Breast epithelium (tissue), 4 donors: ENCODE data around the gene TNFAIP8. TPM values are rescaled to one million over a fixed set of nuclear protein-coding genes. Genes with fewer than 3 reads are reported as not detected.

Source experiments
- DNase-seq, 2 donors: peaks; one replicate each; pipeline ENCODE4 v3.0.0-alpha.2; 2019; ENCODE audit warnings: low spot score in 2 of 2
- H3K27ac ChIP-seq, 2 donors: fragments of 200-600 bp; sonication (generic) in 1 of 2; one replicate each; pipeline ENCODE4 v1.5.1; 2016 to 2019; ENCODE audit warnings: mild to moderate bottlenecking in 1 of 2
- H3K27me3 ChIP-seq, 2 donors: fragments of 200-600 bp; sonication (generic) in 1 of 2; one replicate each; pipeline versions ENCODE4 v1.5.1 to v1.6.0; 2017 to 2019; ENCODE audit warnings: control low read depth in 1 of 2, mild to moderate bottlenecking in 1 of 2
- H3K36me3 ChIP-seq: fragments of 200-600 bp; one replicate; pipeline ENCODE4 v1.5.1; 2019
- H3K4me1 ChIP-seq, 2 donors: fragments of 200-600 bp; sonication (generic); one replicate each; pipeline ENCODE4 v1.5.1; 2016 to 2019; ENCODE audit warnings: control low read depth in 1 of 2
- H3K4me3 ChIP-seq, 3 donors: fragments of 200-600 bp; sonication (generic); 1 replicate in 2 of 3; 2 replicates in 1 of 3; pipeline ENCODE4 v1.5.1; 2016 to 2019; ENCODE audit warnings: mild to moderate bottlenecking in 3 of 3, moderate library complexity in 2 of 3
- H3K9me3 ChIP-seq, 2 donors: fragments of 200-600 bp; sonication (generic) in 1 of 2; one replicate each; pipeline ENCODE4 v1.5.1; 2016 to 2019; ENCODE audit warnings: control low read depth in 1 of 2
- POLR2A ChIP-seq: fragments of 450-650 bp; IDR thresholded peaks from one replicate; pipeline ENCODE4 v1.6.1; 2016; ENCODE audit warnings: antibody characterized with exemption, mild to moderate bottlenecking, moderate library complexity
- POLR2AphosphoS5 ChIP-seq, 3 donors: sonication (generic); formaldehyde crosslinking; IDR thresholded peaks; one replicate each; pipeline ENCODE4 v1.6.1; 2017; ENCODE audit warnings: antibody characterized with exemption in 3 of 3
- intact Hi-C: fragments of 100-400 bp; cut with DNase I; formaldehyde crosslinking; loops from one replicate; pipeline ENCODE4 v1.15.1; 2023; ENCODE audit warnings: low total_unique reads
- total RNA-seq, 3 donors: library from RNA; depleted of rRNA; stranded (reverse); fragments of >200 nt; gene quantifications; one replicate each; pipeline ENCODE4 v1.1.0, GENCODE V29; 2016
- TF ChIP-seq, protein P1 (sequence below), 3 donors: fragments of 450-650 bp; IDR thresholded peaks; one replicate each; pipeline ENCODE4 v1.5.1; 2016 to 2017; ENCODE audit warnings: antibody characterized with exemption in 3 of 3, mild to moderate bottlenecking in 3 of 3, moderate library complexity in 3 of 3

The TNFAIP8 gene
- total RNA-seq, 3 donors from 2014 or later: 35.4 to 167 (median 37.3) TPM

DNA sequence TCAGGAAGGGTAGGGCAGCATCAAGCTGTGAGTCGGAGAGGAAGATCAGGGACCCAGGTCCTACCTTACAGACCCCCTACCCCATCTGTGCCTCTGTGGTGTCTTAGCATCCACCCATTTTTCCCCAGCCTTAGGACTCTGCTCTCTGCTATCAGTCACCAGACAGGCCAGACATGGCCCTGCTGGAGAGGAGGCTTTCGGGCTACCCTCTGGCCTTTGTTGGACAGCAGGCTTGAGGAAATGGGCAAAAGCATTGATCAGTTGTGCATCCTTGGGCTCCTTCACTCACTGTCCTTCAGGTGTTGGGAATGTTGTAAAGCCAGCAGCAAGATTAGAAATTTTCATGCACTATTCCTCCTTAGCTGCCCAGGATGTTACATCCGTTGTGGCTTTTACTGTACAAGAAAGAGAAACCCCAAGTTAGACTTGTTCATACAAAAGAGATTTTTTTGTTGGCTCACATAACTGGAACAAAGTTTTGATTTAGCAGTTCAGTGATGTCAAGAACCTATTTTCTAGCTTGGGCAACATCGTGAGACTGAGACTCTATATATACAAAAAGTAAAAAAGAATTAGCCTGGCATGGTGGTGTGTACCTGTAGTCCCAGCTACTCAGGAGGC, 17.4 kb upstream of the TNFAIP8 start:
- H3K4me3 ChIP-seq: no peak overlapping the region
- no peaks in the 10 kb centered on the region for H3K27me3 ChIP-seq
- no peak for TF ChIP-seq POLR2A
- TF ChIP-seq, protein P1, sequence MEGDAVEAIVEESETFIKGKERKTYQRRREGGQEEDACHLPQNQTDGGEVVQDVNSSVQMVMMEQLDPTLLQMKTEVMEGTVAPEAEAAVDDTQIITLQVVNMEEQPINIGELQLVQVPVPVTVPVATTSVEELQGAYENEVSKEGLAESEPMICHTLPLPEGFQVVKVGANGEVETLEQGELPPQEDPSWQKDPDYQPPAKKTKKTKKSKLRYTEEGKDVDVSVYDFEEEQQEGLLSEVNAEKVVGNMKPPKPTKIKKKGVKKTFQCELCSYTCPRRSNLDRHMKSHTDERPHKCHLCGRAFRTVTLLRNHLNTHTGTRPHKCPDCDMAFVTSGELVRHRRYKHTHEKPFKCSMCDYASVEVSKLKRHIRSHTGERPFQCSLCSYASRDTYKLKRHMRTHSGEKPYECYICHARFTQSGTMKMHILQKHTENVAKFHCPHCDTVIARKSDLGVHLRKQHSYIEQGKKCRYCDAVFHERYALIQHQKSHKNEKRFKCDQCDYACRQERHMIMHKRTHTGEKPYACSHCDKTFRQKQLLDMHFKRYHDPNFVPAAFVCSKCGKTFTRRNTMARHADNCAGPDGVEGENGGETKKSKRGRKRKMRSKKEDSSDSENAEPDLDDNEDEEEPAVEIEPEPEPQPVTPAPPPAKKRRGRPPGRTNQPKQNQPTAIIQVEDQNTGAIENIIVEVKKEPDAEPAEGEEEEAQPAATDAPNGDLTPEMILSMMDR (IDR thresholded peaks at IDR 0.05): no peak
- TF ChIP-seq POLR2AphosphoS5 (IDR thresholded peaks at IDR 0.05): no peak
- no peak overlapping the region for H3K27ac ChIP-seq
- intact Hi-C loops: no loop called here
- H3K36me3 ChIP-seq: no peaks in the 10 kb centered on the region
- no peaks in the 10 kb centered on the region for H3K9me3 ChIP-seq
- peaks cover 0 to 3% of the 10 kb centered on the region in 2 donors for H3K4me1 ChIP-seq
- no peak for DNase-seq

DNA sequence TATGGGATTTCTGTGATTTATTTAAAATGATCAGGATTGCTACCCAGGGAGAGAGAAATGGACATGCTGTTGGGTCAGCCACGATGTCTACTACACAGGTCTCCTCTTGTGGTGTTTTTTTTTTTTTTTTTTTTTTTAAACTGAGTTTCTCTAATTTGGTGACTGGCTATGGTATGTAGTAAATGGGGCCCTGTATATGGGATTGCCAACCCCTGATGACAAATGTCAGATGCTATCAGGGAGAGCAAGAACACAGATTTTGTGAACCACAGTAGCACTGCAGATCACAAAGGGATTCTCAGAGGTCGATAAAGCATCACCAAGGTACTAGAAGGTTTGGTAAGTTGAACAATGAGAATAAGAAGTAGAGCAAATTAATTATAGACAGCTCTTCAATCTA, 16.5 kb upstream of the TNFAIP8 start:
- no peak for DNase-seq
- no peak overlapping the region for H3K27ac ChIP-seq
- no peaks in the 10 kb centered on the region for H3K36me3 ChIP-seq
- TF ChIP-seq, protein P1 (IDR thresholded peaks at IDR 0.05): no peak
- no peak for TF ChIP-seq POLR2A
- no peak for TF ChIP-seq POLR2AphosphoS5 (IDR thresholded peaks at IDR 0.05)
- H3K27me3 ChIP-seq: no peaks in the 10 kb centered on the region
- H3K4me3 ChIP-seq: no peak overlapping the region
- intact Hi-C loops: no loop called here
- H3K4me1 ChIP-seq: peaks cover 0 to 3% of the 10 kb centered on the region in 2 donors
- no peaks in the 10 kb centered on the region for H3K9me3 ChIP-seq

DNA sequence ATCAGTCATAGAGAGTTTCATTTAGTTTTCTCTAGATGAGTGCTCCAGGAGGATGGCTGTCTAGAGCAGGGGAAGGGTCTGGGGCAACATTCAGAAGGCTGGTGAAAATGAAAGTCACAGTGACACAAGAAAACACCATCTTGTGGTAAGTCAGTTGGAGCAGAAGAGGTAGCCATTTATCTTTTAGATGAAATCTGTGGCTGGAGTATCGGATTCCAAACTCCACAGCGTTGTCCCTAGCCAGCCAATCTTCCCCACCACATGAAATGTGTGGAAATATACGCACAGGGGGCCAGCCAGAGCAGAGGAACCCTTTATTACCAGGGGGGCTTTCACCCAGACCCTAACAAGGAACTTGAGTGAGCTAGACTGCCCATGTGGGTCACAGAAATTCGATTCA, 15.9 kb upstream of the TNFAIP8 start:
- intact Hi-C loops: no loop called here
- Histone ChIP-seq H3K27ac (no peak overlapping the region), H3K4me1 (peaks cover 0 to under 1% of the 10 kb centered on the region in 2 donors), H3K4me3 (no peak overlapping the region), H3K27me3 (no peaks in the 10 kb centered on the region), H3K9me3 (no peaks in the 10 kb centered on the region), H3K36me3 (no peaks in the 10 kb centered on the region)
- DNase-seq: no peak
- TF ChIP-seq POLR2A (no peak), POLR2AphosphoS5 (IDR thresholded peaks at IDR 0.05) (no peak)
- TF ChIP-seq, protein P1 (IDR thresholded peaks at IDR 0.05): no peak

DNA sequence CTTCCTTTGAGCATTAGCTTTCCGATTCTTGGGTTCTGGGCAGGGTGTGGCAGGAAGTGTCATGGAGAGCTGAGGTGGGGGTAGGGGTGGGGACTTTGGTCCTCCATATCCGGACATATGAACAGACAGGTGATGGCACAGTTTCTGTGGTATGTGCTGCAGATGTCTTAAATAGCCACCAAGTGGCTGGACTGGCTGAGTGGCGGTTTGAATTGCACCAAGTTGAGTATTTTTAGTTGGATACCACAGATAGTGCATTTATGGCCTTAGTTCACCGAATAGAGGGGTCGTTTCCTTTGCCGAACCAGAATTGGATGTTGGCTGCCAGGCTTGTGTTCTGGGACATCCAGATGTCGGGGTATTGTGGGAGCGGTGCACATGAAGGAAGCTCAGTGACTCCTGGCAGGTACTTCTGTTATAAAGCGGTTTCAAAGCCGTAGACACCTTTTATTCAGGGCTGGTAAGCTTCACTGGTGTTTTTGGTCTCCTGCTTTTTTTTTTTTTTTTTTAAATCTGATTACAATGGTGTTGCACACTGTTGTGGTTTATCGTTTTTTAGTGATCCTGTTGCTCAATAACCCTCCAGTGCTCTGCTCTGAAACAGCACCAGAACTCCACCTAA, 15.1 kb upstream of the TNFAIP8 start:
- H3K27ac ChIP-seq: no peak overlapping the region

More for the DNA sequence above, 15.1 kb upstream of the TNFAIP8 start:
- no peak for TF ChIP-seq POLR2A
- TF ChIP-seq POLR2AphosphoS5 (IDR thresholded peaks at IDR 0.05): no peak
- TF ChIP-seq, protein P1 (IDR thresholded peaks at IDR 0.05): no peak
- H3K4me1 ChIP-seq: no peaks in the 10 kb centered on the region
- no peak overlapping the region for H3K4me3 ChIP-seq
- intact Hi-C loops: no loop called here
- no peaks in the 10 kb centered on the region for H3K27me3 ChIP-seq
- no peaks in the 10 kb centered on the region for H3K9me3 ChIP-seq
- no peak for DNase-seq
- H3K36me3 ChIP-seq: no peaks in the 10 kb centered on the region
